ENCODE data around the gene WNT5B. TPM values are rescaled to one million over a fixed set of nuclear protein-coding genes. Genes with fewer than 3 reads are reported as not detected.

The WNT5B gene
- total and polyA plus RNA-seq, 2 of the 8 experiments (the other 6 are each of a cell fraction or from before 2014, with no cell fraction given), result 0.91 to 1.2 TPM

DNA sequence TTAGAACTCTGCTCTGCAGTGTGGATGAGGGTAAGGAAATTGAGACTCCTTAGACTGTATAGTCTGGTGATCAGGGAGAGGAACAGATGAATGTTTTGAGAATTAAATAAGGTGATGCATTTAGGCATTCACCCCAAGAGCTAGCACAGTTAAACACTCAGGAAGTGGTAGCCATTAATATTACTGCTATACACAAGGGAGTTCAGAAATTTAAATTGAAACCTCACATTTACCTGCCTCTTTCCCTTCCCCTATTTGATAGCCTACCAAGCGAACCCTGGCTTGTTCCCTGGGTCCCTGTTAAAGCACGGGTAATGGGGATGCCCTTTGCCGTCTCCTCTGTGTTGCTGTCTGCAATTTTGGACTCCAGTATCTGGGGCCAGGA lies 18.2 kb downstream of the WNT5B start (continued):
- TF ChIP-seq SP4 (IDR thresholded peaks at IDR 0.05; ENCODE audit: low read length), result no peak
- TF ChIP-seq, protein P1, sequence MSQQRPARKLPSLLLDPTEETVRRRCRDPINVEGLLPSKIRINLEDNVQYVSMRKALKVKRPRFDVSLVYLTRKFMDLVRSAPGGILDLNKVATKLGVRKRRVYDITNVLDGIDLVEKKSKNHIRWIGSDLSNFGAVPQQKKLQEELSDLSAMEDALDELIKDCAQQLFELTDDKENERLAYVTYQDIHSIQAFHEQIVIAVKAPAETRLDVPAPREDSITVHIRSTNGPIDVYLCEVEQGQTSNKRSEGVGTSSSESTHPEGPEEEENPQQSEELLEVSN (IDR thresholded peaks at IDR 0.05), result no peak

Data from H1 (cell line).